Left lobe of liver (tissue), 2 donors: ENCODE measurements around the gene GNB1L. TPM values are rescaled to one million over a fixed set of nuclear protein-coding genes. Genes with fewer than 3 reads are reported as not detected.

ENCODE experiments used
- ATAC-seq: fragments of 200-7000 bp; cut with Tn5 transposase; one replicate; pipeline ENCODE4 v1.9.1; 2020; ENCODE audit warnings: mild to moderate bottlenecking, moderate library complexity
- DNase-seq: peaks from one replicate; pipeline ENCODE4 v3.0.0-alpha.2; 2020; ENCODE audit warnings: low spot score
- total RNA-seq: library from RNA; stranded (reverse); gene quantifications from one replicate; pipeline ENCODE4 v1.2.1, GENCODE V29; 2021
- donor health status: DM: no; HTN: no; CAD: no; lungs with moderate emphysema.
- donor health status: DM: no; HTN: yes; CAD: no.

The GNB1L gene
- total RNA-seq, 1 donor from 2014 or later, result 4.3 TPM

- DNase-seq (peak; percentile 60), ATAC-seq (peak; percentile 82)
Measured at GRCh38 chr22:19766511-19767426, 87.9 kb downstream of the GNB1L start.

DNA sequence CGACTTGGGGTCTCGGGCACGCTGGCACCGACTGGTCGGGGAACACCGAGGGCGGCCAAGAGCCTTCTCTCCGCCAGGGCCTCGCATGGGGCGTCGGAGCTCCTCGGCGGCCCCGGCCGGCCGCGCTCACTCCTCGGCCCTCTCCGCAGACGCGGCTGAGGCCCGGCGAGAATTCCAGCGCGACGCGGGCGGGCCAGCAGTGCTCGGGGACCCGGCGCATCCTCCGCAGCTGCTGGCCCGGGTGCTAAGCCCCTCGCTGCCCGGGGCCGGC, 88.5 kb downstream of the GNB1L start:
- no peak for ATAC-seq
- DNase-seq, result no peak

- peak; percentile 43 for ATAC-seq
- DNase-seq, result no peak
Measured at GRCh38 chr22:19765477-19766239, 89.0 kb downstream of the GNB1L start.

GRCh38 chr22:19764636-19765476, 89.8 kb downstream of the GNB1L start:
- DNase-seq (no peak), ATAC-seq (no peak)

DNA sequence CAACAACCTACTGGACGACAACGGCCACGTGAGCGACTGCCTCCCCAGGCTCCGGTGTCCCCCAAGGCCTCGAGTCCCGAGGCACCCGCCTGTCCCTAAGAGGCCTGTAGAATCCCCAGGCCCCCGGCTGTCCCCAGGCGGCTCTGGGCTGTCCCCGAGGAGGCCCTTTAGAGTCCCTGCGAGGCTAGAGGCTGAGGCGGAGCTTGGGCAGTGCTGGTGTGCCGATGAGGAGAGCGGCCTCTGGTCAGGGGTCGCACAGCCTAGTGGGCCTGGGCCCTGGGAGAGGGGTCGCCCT, 90.4 kb downstream of the GNB1L start:
- ATAC-seq (no peak), DNase-seq (no peak)

DNA sequence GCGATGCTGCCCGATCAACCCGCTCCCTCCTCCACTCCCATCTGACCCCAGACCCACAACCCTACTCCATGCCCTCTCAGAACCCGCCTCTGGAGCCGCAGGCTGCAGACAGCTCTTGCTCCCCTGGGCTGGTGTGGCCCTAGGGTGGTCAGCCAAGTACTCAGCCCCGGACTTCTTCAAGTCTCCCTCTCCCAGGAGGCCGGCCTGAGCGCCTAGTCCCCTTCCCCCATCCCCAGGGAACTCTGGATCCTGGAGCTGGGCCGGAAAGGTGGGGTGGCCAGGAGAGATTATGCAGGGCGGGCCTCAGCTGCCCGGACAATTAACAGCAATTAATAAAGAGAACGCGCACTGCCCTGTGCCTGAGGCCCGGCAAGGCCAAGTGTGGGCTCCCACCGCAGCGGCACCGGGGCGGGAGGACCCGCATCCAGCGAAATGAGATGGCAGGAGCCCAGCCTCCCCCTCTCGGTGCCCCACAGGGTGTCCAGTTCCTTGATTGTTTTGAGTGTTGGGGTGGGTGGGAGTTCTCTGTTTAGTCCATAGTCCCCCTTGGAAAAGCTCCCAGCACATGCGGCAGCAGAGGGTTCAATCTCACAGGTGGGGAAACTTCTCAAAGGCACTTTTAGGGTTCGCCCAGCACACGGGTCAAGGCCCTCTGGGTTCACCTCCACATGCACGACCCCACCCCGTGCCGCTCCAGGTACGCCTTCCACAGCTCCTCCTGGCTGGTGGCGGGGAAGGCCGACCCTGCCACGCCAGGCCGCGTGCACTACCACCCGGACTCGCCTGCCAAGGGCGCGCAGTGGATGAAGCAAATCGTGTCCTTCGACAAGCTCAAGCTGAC, 91.0 kb downstream of the GNB1L start:
- no peak for ATAC-seq
- no peak for DNase-seq

DNA sequence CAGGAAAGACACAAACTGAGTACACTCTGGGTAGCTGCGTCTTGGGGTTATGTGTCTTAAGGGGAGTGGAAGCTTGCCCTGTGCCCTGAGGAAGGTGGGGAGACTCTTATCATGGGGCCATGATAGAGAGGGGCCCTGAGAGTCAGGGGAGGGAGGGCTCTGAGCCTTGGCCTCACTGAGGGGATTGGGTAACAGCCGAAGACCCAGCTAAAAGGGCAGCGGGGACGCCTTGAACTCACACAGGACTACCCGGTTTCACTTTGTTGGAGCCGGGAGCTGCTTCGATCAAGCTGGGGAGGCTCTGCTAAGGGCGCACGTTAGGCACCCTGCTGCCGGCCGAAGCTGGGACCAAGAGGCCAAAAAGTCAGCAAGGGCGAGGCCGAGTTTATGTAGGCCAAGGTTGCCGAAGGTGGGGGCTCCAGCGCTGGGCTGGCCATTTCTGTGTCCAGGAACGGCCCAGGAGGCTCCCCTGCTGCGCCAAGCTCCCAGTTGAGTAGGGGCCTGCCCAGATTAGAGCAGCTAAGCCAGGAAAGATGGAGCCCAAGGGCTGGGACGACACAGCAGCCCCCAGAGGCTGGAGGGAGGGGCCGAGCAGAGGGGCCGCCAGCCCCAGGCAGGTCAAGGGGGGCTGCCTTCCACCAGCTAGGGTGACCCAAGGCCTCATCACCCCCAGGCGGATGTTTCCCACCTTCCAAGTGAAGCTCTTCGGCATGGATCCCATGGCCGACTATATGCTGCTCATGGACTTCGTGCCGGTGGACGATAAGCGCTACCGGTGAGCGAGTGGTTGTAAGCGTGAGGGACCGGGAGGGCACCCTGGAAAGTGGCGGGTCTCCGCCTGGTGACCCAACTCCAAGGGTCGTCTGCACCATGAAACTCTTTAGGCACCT, 91.9 kb downstream of the GNB1L start:
- ATAC-seq (no peak), DNase-seq (no peak)

DNA sequence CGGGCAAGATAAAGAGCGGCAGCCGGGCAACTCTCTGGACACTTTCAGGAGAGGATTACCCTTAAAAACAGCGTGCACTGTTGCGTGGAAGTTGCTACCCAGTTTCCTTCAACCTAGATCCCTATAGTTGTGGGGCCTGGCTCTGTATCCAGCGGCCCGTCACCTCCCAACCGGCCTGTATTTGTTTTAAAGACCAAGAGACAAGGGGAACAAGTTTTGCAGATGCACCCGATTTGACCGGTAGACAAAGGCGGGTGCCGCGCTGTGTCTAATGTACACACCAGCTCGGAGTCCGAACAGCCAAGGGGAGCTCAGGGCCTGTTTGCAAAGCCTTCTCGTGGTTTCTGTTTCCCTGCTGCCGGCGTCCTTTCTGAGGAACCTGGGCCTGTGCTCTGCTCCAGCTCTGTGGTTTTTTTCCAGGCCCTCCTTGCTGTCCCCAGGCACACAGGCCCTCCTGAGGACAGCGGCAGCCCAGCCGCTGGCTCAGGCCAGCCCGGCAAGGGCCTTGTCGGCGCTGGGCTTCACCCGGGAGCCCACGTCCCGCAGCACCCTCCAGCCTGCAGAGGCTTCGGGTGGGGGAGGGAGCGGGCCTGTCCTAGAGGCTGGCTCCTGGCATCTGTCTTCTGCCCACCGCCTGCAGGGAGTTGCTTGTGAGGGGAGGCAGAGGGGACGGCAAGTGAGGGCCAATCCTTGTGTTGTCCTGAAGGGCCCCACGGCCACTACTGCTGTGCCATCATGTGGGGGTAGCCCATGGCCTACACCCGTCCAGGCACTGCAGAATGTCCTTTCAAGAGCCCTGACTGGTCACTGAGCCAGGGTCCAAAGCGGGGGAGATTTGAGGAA, 92.7 kb downstream of the GNB1L start:
- DNase-seq, result no peak
- no peak for ATAC-seq

DNA sequence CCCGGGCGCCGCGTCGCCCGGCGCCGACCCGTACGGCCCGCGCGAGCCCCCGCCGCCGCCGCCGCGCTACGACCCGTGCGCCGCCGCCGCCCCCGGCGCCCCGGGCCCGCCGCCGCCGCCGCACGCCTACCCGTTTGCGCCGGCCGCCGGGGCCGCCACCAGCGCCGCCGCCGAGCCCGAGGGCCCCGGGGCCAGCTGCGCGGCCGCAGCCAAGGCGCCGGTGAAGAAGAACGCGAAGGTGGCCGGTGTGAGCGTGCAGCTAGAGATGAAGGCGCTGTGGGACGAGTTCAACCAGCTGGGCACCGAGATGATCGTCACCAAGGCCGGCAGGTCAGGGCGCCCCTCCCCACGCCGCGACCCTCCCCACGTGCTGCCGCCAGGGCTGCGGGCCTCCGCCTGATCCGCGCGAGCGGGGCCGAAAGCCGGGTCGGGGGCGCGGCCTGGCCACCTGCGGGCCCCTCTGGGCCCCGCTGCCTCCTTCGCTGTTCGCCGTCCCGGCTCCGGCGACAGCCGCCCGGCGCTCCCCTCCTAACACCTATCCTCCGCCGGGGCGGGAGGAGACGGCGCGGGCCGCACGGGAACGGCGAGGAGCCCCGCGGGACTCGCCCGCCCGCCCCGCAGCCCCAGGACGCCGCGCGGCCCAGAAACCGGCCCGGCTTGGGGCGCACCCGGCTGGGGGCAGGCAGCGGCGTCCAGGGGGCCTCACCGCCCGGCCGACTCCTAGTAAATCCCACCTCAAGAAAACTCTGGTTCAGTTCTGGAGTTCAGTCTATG, 93.5 kb downstream of the GNB1L start:
- DNase-seq (no peak), ATAC-seq (no peak)

GRCh38 chr22:19760058-19760950, 94.4 kb downstream of the GNB1L start, which contains the start of gene TBX1:
TSS of gene TBX1 (plus strand) at chr22:19760778. CDS start at chr22:19760844, 66 bp downstream.
- DNase-seq (no peak), ATAC-seq (no peak)

DNA sequence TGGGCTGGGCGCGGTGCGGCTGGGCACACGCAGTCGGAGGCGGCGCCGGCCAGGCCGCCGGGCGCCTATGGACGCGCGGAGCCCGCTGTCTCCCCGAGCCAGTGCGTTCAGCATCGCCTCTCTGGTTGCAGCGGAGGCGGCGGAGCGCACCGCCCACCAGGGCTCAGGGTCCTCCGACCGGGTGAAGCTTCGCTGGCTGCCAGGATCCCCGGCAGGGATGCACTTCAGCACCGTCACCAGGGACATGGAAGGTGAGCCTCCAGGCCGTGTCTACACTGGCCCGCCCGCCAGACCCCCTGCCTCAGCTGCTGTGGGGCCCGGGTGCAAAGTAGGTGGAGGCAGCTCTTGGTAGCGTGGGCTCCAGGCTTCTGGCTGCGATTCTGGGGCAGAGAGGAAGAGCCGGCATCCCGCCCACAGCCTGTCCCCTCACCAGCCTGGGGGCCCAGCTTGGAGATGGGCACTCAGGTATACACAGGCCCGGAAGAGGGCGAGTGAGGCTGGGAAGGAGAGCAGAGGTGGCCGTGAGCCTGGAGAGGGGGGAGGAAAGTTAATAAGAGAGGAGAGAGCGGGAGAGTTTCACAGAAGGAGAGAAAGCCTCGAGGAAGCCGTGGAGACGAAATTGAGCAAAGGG, 95.1 kb downstream of the GNB1L start:
- ATAC-seq (no peak), DNase-seq (no peak)

DNA sequence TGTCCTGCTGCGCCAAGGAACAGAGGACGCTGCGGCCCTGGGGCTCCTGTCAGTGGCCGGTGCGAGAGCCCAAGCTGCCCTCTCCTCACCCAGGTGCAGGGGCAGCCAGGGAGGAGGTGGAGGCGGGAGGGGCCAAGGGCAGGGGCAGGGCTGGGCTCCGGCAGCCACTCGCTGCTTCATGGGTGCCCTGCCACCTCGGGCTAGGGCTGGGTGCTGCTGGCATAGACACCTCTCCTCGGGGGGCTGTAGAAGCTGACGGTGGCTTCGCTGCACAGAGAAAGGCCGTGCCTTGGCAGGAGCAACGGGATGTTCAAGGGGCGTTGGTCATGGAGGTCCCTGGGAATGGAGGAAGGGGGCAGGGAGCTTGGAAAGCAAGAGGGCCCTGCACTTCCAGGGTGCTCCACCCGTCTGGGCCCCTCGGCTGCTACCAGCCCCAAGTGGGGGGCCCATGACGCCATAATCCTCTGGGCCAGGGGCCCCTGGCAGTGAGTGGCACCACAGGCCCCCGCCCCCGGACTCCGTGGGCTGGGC, 95.7 kb downstream of the GNB1L start:
- DNase-seq, result no peak
- ATAC-seq, result no peak

DNA sequence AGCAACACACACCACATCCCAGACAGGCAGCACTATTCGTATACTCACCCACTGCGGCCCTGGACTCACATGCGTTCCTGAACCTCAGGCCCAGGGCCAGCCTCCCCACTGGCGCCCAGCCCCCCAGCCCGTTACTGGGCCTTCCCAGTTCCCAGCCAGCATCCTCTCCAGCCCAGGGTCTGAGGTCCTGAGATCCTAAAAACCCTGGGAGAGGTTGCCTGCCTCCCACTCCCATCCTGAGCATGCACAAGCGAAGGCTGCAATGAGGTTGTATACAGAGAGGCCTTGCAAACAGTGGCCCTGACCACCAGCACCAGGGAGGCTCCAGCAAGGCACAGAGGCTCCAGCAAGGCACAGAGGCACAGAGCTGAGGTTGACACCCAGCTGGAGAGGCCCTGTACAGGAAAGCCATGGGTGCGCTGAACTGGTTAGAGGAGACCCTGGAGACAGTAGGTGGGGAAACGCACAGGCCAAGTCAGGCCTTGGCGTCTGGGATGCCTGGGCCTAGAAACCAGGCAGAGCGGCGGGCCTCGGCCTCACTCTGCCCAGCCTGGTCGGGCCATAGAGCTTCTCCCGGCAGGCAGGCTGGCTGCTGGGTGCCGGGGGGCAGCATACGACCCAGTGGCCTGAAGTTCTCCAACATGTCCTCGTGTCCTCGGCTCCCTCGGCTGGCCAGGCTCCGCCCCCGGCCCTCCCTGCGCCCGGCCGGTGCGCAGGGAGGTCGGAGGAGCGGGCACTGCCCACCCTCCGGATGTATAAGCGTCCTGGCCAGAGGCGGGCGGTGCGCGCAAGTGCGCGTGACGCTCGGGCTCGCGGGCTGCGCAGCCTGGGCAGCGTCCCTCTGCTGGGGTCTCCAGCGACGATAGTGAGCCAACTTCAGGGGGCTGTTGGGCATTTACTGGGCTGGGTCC, 96.4 kb downstream of the GNB1L start:
- no peak for DNase-seq
- no peak for ATAC-seq

DNA sequence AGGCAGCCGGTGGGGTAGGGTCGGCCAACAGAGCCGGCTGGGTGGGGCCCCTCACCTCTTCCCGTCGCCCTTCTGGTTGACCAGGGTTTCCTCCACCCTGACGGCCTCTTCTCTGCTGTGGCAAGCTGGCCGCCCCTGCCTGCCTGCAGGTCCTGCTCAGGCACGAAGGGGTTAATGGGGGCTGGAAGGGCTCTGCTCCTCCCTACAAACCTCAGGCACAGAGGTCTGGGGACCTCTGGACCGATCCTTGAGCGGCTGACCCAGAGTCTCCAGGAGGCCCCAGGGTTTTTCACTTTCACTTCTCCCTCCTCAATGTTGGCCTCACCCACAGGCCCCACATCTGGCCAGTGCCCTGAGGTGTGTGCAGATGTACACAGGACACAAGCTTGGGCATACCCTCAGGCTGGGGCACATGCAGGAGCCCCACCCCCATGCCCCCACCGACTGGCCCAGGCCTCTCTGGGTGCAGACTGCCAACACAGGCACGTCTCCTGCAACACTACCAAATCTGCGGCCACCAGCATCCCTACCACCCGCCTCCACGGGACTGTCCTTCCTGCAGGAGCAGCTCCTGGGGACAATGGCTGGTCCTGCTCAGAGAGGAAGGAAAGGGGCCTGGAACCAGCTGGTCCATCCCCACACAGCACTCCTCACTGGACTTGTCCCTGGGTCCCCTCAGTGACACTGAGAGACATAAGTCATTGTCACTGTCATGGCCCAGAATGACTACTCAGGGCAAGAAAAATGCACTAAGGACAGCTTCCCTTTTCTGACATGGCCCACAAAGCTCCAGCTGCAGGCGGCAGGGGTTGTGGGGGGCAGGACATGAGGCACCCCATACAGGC, 97.3 kb downstream of the GNB1L start:
- ATAC-seq, result peak; percentile 42
- DNase-seq, result no peak
